Activated naive CD8-positive, alpha-beta T cell treated with anti-CD3 and anti-CD28 coated beads for 36 hours (primary cell): ENCODE results near the gene HOMER1. TPM values are rescaled to one million over a fixed set of nuclear protein-coding genes. Genes with fewer than 3 reads are reported as not detected.

Experiments used
- DNase-seq: peaks from one replicate; pipeline ENCODE4 v3.0.0; 2021
- H3K27ac Mint-ChIP-seq: one replicate; pipeline ENCODE4 v1.8.0; 2022; ENCODE audit warnings: mild to moderate bottlenecking, moderate library complexity, mixed read lengths
- H3K27me3 Mint-ChIP-seq: one replicate; pipeline ENCODE4 v1.8.0; 2022; ENCODE audit warnings: mild to moderate bottlenecking, mixed read lengths
- H3K36me3 Mint-ChIP-seq: one replicate; pipeline ENCODE4 v1.8.0; 2021; ENCODE audit warnings: mild to moderate bottlenecking, mixed read lengths
- H3K4me1 Mint-ChIP-seq: one replicate; pipeline ENCODE4 v1.8.0; 2021; ENCODE audit warnings: mixed read lengths
- H3K4me3 Mint-ChIP-seq: one replicate; pipeline ENCODE4 v1.8.0; 2022; ENCODE audit warnings: mild to moderate bottlenecking, moderate library complexity, mixed read lengths
- H3K9me3 Mint-ChIP-seq: one replicate; pipeline ENCODE4 v1.8.0; 2022; ENCODE audit warnings: mixed read lengths
- total RNA-seq, 2 experiments: library from RNA; stranded (reverse); gene quantifications; one replicate each; pipeline ENCODE4 v1.2.3, GENCODE V29; 2021

Gene HOMER1
- total RNA-seq, 2 experiments from 2014 or later, result 12.8 to 13.0 TPM

DNA sequence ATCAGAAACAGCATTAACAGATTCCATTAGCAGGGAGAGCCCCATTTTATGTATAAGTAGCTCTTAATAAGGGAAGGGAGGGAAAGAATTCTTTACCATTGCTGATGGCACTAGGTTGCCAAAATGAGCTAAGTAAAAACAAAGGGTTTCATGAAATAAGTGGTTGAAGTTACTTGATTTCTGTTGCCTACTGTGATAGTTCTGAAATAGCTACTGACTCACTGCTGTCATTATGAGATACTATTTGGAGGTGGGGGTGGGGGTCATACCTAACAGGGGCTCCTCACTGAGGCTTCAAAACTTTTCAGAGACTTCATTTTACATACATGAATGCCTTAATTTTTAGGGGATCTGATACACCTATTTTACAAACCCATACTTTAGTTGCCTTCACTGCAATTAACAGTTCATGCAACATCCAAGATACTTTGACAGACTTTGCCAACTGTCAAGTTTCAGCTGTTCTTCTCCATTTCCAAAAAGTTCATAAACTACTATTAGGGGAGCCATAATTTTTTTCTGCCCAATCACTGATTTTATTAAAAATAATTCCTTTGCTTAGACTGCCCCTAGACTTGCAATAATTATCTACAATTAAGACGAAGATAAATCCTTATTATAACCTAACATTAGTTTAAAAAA, 4.6 kb downstream of the HOMER1 start:
- Mint-ChIP-seq H3K4me1 (peaks cover 39% of the 10 kb centered on the region), H3K27me3 (peaks cover 26% of the 10 kb centered on the region), H3K27ac (no peak overlapping the region), H3K36me3 (peaks cover 15% of the 10 kb centered on the region), H3K4me3 (no peak overlapping the region), H3K9me3 (no peaks in the 10 kb centered on the region)
- no peak for DNase-seq

DNA sequence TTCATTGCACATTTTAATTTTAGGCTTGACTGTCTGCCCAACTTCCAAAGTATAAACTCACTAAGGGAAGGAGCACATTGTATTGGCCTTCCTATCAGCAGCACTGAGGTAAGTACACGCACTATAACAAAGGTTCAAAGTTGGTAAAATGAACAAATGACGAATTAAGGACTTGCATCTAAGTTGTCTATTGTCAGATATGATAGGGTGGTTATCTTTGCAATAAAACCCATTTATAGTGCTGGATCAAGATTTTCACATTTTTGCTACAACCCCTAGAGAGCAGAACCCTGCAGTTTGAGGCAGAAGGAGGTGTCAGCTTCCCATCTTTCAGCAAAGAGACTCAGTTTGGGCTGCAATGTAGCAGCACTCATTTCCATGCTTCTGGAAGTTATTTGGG, 5.1 kb downstream of the HOMER1 start:
- Mint-ChIP-seq H3K4me1 (peaks cover 39% of the 10 kb centered on the region), H3K9me3 (no peaks in the 10 kb centered on the region), H3K27ac (no peak overlapping the region), H3K36me3 (peaks cover 17% of the 10 kb centered on the region), H3K4me3 (no peak overlapping the region), H3K27me3 (peaks cover 26% of the 10 kb centered on the region)
- no peak for DNase-seq

DNA sequence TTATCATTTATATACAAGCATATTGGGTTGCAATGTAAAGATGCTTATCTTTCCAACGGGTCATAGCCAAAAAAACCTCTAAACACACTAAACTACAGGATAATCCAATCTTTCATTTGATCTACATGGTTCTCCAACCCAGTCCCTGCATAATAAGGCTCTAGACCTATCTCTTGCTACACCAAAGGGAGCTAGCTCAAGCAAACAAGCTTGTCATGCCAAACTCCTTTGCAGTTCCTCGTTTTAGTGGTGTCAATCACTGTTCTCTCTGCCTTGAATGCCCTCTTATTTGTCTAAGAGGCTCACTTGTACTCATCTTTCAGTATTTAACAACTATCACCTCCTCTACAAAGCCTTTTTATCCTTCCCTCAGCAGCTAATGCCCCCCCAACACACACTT, 5.6 kb downstream of the HOMER1 start:
- no peaks in the 10 kb centered on the region for H3K9me3 Mint-ChIP-seq
- DNase-seq, result no peak
- H3K4me3 Mint-ChIP-seq, result no peak overlapping the region
- H3K4me1 Mint-ChIP-seq, result peaks cover 39% of the 10 kb centered on the region
- peaks cover 26% of the 10 kb centered on the region for H3K27me3 Mint-ChIP-seq
- no peak overlapping the region for H3K27ac Mint-ChIP-seq
- H3K36me3 Mint-ChIP-seq, result peaks cover 20% of the 10 kb centered on the region

DNA sequence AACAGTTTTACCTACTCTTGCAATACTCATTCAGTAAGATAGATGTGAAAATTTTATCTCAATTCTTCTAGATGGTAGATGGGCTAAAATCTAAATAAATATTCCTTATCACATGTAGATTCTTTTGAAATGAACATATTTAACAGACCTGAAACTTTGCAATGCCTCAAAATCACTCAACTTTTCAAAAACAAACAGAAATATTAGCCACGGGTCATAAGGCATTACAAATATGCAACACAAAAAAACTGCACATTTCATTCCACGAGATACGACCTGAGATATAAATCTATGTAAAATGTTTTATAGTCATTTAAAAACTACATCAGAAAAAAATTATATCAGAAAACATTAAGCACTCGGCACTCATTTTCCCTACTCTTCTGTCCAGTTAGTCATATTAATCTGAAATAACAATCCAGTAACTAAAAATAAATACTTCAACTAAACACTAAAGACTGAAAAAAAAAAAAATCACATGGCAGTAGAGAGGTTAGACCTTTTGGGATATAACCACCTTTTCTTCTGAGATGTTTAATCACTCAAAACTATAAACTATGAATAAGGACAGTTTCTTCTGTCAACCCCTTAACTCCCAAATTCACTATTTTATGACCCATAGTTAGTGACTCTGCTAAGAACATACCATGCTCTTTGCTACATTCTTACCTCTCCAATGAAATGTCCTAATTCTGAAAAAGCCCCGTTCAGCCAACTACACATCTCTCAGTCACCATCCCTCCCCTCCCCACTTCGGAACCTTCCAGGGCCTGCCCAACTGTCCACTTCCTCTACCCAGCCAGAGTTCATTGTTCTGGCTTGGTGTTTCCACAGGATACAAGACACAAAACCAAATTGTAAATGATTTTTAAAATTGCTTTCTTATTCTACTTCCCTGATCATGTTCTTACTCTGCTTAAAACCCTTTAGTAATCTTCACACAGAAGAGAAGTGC, 6.4 kb downstream of the HOMER1 start:
- H3K9me3 Mint-ChIP-seq, result no peaks in the 10 kb centered on the region
- no peak overlapping the region for H3K27ac Mint-ChIP-seq
- peaks cover 33% of the 10 kb centered on the region for H3K4me1 Mint-ChIP-seq
- H3K4me3 Mint-ChIP-seq, result no peak overlapping the region
- DNase-seq, result no peak
- peaks cover 19% of the 10 kb centered on the region for H3K27me3 Mint-ChIP-seq
- peaks cover 17% of the 10 kb centered on the region for H3K36me3 Mint-ChIP-seq

DNA sequence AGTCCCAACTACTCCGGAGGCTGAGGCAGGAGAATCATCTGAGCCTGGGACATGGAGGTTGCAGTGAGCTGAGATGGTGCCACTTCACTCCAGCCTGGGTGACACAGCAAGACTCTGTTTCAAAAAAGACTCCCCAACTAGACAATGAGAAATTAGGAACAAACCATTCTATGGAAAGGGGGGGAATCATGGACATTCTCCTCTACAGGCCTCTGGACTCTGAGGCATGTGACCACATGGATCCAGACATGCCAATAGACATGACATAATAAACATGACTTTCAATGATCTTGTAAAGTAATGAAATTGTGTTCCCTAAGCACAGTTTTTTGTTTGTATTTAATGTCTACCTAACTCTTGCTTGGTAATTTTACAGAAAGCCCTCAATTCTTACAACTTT, 8.8 kb downstream of the HOMER1 start:
- H3K27me3 Mint-ChIP-seq, result no peaks in the 10 kb centered on the region
- H3K9me3 Mint-ChIP-seq, result no peaks in the 10 kb centered on the region
- H3K4me1 Mint-ChIP-seq, result peaks cover 22% of the 10 kb centered on the region
- H3K36me3 Mint-ChIP-seq, result peaks cover 7% of the 10 kb centered on the region
- no peak overlapping the region for H3K27ac Mint-ChIP-seq
- no peak overlapping the region for H3K4me3 Mint-ChIP-seq
- no peak for DNase-seq

DNA sequence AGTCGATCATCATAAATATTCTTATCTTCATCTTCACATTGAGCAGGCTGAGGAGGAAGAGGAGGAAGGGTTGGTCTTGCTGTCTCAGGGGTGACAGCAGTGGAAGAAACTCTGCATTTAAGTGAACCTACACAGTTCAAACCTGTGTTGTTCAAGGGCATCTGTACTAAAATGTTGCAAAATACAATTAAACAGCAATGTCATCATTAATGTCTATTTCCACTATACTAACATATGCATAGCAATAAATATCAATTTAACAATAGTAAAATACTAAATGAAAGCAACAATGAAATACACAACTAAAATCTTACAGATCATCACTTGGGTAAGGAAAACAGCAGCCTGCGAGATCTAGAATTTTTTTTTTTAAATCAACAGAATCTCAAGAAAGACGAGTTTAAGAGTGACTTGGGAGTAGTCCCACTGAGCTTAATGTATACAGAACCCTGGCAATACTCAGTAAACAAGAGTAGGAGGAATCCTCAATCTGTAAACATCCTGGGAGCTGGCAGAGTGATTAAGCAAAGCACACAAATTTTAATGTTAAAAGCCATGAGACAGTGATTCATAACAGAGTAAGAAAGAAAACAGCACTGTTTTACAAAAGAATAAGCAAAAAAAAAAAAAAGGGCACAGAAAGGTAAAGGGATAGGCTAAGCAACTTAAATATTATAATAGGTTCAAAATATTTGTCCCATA, 10.0 kb downstream of the HOMER1 start:
- peaks cover 9% of the 10 kb centered on the region for H3K36me3 Mint-ChIP-seq
- no peaks in the 10 kb centered on the region for H3K27me3 Mint-ChIP-seq
- no peaks in the 10 kb centered on the region for H3K9me3 Mint-ChIP-seq
- H3K4me3 Mint-ChIP-seq, result no peak overlapping the region
- peaks cover 20% of the 10 kb centered on the region for H3K4me1 Mint-ChIP-seq
- no peak overlapping the region for H3K27ac Mint-ChIP-seq
- no peak for DNase-seq

DNA sequence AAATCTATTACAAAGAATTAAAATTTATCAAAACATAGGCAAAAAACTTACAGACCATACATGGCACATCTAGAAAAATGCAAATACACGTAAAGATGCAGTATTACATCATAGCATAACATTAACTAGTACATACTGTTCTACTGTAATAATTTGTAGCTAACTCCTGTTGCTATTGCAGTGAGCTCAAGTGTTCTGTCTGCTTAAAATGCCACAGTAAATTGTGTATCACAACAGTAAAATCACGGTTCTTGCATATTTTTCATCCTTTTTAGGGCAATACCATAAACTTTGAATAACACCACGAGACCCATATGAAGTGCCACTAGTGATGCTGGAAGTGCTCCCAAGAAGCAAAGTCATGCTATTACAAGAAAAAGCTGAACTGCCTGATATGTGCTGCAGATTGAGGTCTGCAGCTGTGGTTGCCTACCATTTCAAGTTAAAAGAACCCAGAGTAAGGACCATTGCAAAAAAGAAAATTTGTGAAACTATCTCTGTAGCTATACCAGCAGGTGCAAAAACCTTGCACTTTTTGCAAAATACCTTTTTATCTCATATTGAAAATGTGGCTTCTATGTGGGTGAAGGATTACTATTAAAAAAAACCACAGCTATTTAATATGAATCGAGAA, 14.2 kb downstream of the HOMER1 start:
- H3K4me1 Mint-ChIP-seq, result peaks cover 13% of the 10 kb centered on the region
- H3K27me3 Mint-ChIP-seq, result no peaks in the 10 kb centered on the region
- H3K4me3 Mint-ChIP-seq, result no peak overlapping the region
- H3K36me3 Mint-ChIP-seq, result peaks cover 7% of the 10 kb centered on the region
- no peak overlapping the region for H3K27ac Mint-ChIP-seq
- DNase-seq, result no peak
- H3K9me3 Mint-ChIP-seq, result no peaks in the 10 kb centered on the region

DNA sequence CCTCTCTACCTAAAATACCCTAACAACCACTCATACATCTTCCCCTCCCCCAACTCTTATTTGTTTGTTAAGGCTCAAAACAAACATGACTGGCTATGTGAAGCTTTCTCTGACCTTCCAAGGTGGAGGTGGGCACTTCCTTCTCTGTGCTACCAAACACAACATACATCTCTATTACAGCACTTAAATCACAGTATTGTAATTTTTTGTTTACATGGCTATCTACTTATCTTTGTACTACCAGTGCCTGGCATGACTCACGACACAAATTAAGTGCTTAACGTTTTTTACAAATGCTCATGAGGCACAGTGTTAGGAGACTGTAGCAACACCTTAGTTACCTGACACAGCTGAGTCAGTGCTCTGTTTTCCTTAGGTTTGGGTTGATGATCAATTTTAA, 18.6 kb downstream of the HOMER1 start:
- DNase-seq, result no peak
- Mint-ChIP-seq H3K36me3 (peaks cover 3% of the 10 kb centered on the region), H3K27ac (no peak overlapping the region), H3K9me3 (no peaks in the 10 kb centered on the region), H3K4me3 (no peak overlapping the region), H3K4me1 (peaks cover 11% of the 10 kb centered on the region), H3K27me3 (no peaks in the 10 kb centered on the region)

DNA sequence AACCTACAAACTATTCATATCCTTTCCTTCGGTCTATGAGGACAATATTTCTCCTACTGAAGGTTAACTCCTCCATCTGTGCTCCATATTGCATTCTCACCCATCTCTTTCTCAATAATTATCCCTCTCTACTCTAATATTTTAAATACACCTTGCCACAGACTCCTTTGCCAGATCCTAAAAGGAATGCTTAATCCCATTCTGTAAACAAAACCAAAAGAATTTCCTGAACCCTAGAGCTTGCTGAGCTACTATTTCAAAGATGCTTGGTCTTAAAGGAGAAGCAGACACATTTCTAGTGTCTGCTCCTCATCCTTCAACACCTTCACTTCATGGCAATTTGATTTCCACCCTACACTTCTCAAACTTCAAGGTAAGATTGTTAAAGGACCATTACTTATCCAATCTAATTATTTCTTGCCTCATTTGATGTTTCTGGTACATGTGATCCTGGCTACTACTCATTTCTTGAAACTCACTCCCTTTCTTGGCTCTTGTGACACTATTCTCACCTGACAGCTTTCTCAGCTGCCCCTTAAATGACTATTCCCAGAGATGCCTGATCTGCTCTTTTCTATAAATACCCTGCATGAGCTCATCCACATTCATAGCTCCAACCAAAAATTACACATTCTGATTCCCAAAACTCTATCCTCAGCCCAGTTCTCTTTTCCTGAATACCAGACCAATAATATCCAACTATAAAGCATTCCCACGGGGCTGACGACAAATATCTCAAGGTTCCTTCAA, 20.2 kb downstream of the HOMER1 start:
- DNase-seq, result no peak
- peaks cover 5% of the 10 kb centered on the region for H3K4me1 Mint-ChIP-seq
- H3K27me3 Mint-ChIP-seq, result no peaks in the 10 kb centered on the region
- H3K9me3 Mint-ChIP-seq, result no peaks in the 10 kb centered on the region
- no peak overlapping the region for H3K4me3 Mint-ChIP-seq
- H3K36me3 Mint-ChIP-seq, result no peaks in the 10 kb centered on the region
- H3K27ac Mint-ChIP-seq, result no peak overlapping the region

DNA sequence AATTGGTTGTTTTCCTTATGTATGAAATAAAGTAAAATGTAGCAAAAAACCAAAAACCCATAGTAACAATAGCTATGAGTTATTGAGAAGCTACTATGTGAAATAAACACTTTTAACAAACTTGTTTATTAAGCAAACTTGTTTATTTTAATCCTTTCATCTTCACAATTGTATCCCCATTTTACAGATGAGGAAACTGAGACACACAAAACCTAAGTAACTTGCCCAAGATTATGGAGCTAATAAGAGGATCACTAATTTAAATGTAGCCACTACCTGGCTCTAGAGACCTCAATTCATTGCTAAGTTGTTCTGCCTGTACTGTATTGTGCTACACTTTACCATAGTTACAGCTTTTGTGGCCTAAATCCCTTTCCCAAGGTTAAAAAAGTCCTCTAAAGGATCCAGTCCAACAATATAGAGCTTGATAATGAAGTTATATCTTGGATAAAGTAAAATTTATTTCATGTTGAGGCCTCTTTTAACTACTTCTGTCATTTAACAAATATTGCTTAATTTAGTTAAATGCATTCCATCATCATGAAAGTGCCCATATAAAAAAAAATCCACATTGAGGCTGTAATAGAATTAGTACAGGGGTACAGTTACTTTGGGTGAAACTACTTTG, 22.1 kb downstream of the HOMER1 start:
- DNase-seq, result no peak
- Mint-ChIP-seq H3K4me1 (peaks cover 2% of the 10 kb centered on the region), H3K4me3 (no peak overlapping the region), H3K9me3 (no peaks in the 10 kb centered on the region), H3K36me3 (no peaks in the 10 kb centered on the region), H3K27me3 (no peaks in the 10 kb centered on the region), H3K27ac (no peak overlapping the region)

DNA sequence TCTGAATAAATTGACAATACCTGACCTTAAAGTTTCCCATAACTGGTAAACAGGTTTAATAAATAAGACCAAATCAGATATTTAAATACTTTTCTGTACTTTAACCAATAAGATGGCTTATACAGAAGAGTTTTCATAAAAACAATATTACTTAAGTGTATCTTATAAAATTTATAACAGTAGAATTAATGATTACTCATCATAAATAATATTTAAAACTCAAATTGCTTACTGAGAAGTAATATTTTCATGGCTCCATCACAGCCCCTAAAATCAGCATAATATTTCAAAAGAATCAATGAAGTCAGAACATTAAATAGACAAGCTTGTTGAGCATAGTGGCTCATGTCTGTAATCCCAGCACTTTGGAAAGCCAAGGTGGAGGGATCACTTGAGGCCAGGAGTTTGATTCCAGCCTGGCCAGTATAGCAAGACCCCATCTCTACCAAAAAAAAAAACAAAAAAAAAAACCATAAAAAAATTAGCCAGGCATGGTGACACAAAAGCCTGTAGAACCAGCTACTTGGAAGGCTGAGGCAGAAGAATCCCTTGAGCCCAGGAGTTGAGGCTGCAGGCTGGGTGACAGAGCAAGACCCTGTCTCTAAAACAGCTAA, 23.5 kb downstream of the HOMER1 start:
- Mint-ChIP-seq H3K9me3 (no peaks in the 10 kb centered on the region), H3K4me3 (no peak overlapping the region), H3K36me3 (no peaks in the 10 kb centered on the region), H3K27ac (no peak overlapping the region), H3K4me1 (no peaks in the 10 kb centered on the region), H3K27me3 (no peaks in the 10 kb centered on the region)
- no peak for DNase-seq

DNA sequence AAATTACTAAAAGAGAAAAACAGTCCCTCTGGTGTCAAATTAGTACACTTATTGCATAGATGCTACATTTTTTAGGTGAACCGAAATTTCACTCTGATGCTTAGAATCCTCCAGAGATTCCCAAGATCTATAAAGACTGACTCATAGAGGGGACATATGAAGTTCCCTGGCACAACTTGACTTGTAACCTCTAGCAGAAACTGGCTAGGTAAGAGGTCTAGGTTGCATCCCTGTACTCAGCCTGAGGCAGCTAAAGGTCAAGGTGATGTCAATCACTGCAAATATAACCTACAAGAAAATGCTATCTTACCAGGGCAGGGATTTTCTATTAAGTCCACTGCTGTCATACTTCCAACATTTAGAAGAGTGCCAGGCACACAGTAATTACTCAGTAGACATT, 24.2 kb downstream of the HOMER1 start:
- no peaks in the 10 kb centered on the region for H3K36me3 Mint-ChIP-seq
- H3K4me1 Mint-ChIP-seq, result no peaks in the 10 kb centered on the region
- no peak overlapping the region for H3K27ac Mint-ChIP-seq
- no peak overlapping the region for H3K4me3 Mint-ChIP-seq
- no peaks in the 10 kb centered on the region for H3K9me3 Mint-ChIP-seq
- no peaks in the 10 kb centered on the region for H3K27me3 Mint-ChIP-seq
- no peak for DNase-seq

DNA sequence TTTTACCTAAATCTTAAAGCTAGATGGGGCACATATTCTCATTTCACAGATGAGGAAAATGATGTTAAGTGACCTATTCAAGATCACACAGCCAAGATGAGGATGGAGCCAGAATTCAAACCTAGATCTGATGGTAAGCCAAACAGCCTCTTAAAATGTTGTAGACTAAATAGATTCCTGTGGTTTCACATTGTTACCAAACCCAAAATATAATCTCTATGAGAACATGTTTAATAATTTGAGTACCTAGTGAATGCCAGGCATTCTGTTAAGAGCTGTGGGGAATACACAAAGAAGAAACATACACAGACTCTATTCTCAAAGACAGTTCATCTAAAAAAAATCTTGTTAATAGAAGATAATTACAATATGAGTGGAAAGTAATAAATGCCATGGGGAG, 25.2 kb downstream of the HOMER1 start:
- Mint-ChIP-seq H3K9me3 (peaks cover 1% of the 10 kb centered on the region), H3K27me3 (no peaks in the 10 kb centered on the region), H3K4me3 (no peak overlapping the region), H3K4me1 (no peaks in the 10 kb centered on the region), H3K27ac (no peak overlapping the region), H3K36me3 (peaks cover 2% of the 10 kb centered on the region)
- no peak for DNase-seq

DNA sequence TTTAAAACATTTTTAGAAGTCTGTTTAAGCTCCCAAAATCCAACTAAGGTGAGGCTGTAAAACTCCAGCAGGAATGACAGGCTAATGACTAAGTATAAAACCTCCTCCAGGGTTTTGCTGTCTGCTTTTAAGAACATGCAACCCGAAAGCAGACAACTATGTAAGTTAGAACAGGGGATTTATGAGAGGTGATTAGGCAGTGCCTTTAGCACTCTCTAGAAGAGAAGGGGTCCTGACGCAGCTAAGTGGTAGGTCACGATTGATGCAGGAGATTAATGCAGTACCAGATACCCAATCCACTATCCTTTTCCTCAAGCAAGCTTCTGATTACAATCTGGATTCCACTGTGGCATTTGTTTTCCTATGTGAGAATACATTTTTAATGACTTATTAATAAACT, 25.9 kb downstream of the HOMER1 start:
- H3K27me3 Mint-ChIP-seq, result no peaks in the 10 kb centered on the region
- no peak overlapping the region for H3K4me3 Mint-ChIP-seq
- peaks cover 1% of the 10 kb centered on the region for H3K9me3 Mint-ChIP-seq
- H3K36me3 Mint-ChIP-seq, result peaks cover 5% of the 10 kb centered on the region
- H3K27ac Mint-ChIP-seq, result no peak overlapping the region
- no peak for DNase-seq
- H3K4me1 Mint-ChIP-seq, result no peaks in the 10 kb centered on the region
